ENCODE measurements around the gene CAMTA1.
"Not testable (repeated sequence)": the region's sequence is repeated elsewhere in the genome, so short reads cannot be mapped to it uniquely, and the experiment has no call there.

CAMTA1 gene

GRCh38 chr1:7326366-7326765 lies 541.1 kb downstream of the CAMTA1 start:
- TF ChIP-seq, protein P1, sequence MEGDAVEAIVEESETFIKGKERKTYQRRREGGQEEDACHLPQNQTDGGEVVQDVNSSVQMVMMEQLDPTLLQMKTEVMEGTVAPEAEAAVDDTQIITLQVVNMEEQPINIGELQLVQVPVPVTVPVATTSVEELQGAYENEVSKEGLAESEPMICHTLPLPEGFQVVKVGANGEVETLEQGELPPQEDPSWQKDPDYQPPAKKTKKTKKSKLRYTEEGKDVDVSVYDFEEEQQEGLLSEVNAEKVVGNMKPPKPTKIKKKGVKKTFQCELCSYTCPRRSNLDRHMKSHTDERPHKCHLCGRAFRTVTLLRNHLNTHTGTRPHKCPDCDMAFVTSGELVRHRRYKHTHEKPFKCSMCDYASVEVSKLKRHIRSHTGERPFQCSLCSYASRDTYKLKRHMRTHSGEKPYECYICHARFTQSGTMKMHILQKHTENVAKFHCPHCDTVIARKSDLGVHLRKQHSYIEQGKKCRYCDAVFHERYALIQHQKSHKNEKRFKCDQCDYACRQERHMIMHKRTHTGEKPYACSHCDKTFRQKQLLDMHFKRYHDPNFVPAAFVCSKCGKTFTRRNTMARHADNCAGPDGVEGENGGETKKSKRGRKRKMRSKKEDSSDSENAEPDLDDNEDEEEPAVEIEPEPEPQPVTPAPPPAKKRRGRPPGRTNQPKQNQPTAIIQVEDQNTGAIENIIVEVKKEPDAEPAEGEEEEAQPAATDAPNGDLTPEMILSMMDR (IDR thresholded peaks at IDR 0.05; ENCODE audit: control insufficient read depth, extremely low read depth, insufficient read depth), result no peak
- no peak overlapping the region for H3K4me3 ChIP-seq (ENCODE audit: low read depth, low read length)
- peak; percentile 65 for DNase-seq (ENCODE audit: low read depth)

- TF ChIP-seq, protein P1 (IDR thresholded peaks at IDR 0.05; ENCODE audit: control insufficient read depth, extremely low read depth, insufficient read depth), result no peak
- no peak overlapping the region for H3K4me3 ChIP-seq (ENCODE audit: low read depth, low read length)
- no peak for DNase-seq (ENCODE audit: low read depth)
These were observed 542.6 kb downstream of the CAMTA1 start for GRCh38 chr1:7327849-7328248.

- TF ChIP-seq, protein P1 (IDR thresholded peaks at IDR 0.05; ENCODE audit: control insufficient read depth, extremely low read depth, insufficient read depth), result no peak
- H3K4me3 ChIP-seq (ENCODE audit: low read depth, low read length), result no peak overlapping the region
- no peak for DNase-seq (ENCODE audit: low read depth)
These were observed 544.8 kb downstream of the CAMTA1 start for GRCh38 chr1:7329868-7330615.

DNA sequence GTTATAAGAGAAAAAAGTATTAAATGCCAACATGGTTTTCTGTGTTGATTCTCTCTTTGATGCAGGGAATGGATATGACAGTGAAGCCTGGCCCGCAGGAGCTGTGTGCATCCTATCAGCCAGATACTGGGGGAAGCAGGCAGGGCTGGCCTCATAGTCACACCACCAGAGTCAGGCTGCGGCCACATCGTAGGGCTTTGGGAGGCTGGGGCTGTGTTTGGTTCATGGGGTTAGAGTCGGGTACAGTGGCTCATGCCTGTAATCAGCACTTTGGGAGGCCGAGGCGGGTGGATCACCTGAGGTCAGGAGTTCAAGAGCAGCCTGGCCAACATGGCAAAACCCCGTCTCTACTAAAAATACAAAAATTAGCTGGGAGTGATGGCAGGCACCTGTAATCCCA lies 545.5 kb downstream of the CAMTA1 start:
- H3K4me3 ChIP-seq (ENCODE audit: low read depth, low read length), result not testable (repeated sequence)

DNA sequence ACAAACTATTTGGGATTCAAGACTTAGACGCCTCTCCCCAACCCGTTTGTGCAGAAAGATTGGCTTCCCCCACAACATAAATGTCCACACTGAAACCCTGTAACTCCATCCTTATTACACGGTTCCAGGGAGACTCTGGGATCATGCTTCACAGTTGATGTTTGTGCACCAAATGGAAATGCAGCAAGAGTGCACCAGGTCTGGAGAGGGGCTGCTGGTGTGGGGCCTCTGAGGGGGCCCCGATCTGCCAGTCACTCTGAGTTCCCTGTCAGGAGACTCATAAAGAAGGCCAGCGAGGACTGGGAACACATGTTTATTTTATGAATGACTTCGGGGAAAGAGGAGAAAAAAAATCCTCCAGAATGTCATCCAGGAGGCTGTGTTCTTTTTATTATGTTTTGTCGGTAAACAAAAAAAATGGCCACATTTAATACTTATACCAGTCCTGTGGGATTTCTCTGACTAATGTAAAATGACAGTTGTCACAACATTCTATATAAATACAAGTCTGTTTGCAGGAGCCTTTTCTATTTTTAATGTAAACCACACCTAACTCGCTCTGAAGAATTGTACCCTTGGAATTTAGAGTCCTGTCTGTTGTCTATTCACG lies 546.8 kb downstream of the CAMTA1 start:
- DNase-seq (ENCODE audit: low read depth), result peak; percentile 58
- TF ChIP-seq, protein P1 (IDR thresholded peaks at IDR 0.05; ENCODE audit: control insufficient read depth, extremely low read depth, insufficient read depth), result no peak
- H3K4me3 ChIP-seq (ENCODE audit: low read depth, low read length), result no peak overlapping the region

More for the DNA sequence above, 545.5 kb downstream of the CAMTA1 start:
- not testable (repeated sequence) for DNase-seq (ENCODE audit: low read depth)

DNA sequence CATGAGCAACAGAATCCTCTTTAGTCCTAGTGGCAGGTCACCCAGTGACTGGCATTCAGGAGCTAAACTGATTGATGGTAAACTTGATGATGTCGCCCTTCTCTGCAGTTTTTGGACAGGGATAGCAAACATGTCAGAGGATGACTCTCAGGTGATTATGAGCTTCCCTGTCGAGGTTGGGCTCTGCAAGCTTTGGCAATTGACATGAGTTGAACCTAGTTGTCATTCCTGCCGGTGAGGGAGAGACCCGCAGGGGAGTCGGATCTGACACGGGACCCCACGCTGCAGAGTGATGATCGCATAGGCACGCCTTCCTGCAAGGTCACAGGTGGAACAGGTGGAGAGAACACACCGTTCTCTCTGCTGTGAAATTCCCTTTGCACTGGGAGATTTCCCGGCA lies 547.8 kb downstream of the CAMTA1 start:
- TF ChIP-seq, protein P1 (IDR thresholded peaks at IDR 0.05; ENCODE audit: control insufficient read depth, extremely low read depth, insufficient read depth), result no peak
- no peak for DNase-seq (ENCODE audit: low read depth)
- no peak overlapping the region for H3K4me3 ChIP-seq (ENCODE audit: low read depth, low read length)

- TF ChIP-seq, protein P1 (IDR thresholded peaks at IDR 0.05; ENCODE audit: control insufficient read depth, extremely low read depth, insufficient read depth), result no peak
These were observed 548.4 kb downstream of the CAMTA1 start for GRCh38 chr1:7333620-7334019.

More at GRCh38 chr1:7333620-7334019, 548.4 kb downstream of the CAMTA1 start:
- no peak for DNase-seq (ENCODE audit: low read depth)
- H3K4me3 ChIP-seq (ENCODE audit: low read depth, low read length), result no peak overlapping the region
